Measurements from ENCODE around the gene KBTBD13. TPM values are rescaled to one million over a fixed set of nuclear protein-coding genes. Genes with fewer than 3 reads are reported as not detected.

The KBTBD13 gene
- total and polyA plus RNA-seq, 2 experiments from 2014 or later, result not detected

GRCh38 chr15:65027593-65027992, 49.0 kb upstream of the KBTBD13 start:
- Mint-ChIP-seq H3K27ac (no peak overlapping the region), H3K9me3 (no peaks in the 10 kb centered on the region), H3K36me3 (ENCODE audit: low read depth) (peaks cover 19% of the 10 kb centered on the region), H3K4me1 (peaks cover 9% of the 10 kb centered on the region), H3K27me3 (ENCODE audit: insufficient read depth, low read depth, poor library complexity) (peaks cover 11% of the 10 kb centered on the region), H3K4me3 (peak overlapping the region; percentile 80)
- ATAC-seq, result no peak
- Histone ChIP-seq H3K4me3 (peak overlapping the region; percentile 98; the same call in 1 of the 2 replicates), H4K20me1 (replicated peaks; ENCODE audit: insufficient read depth) (peaks cover 15% of the 10 kb centered on the region), H3K4me1 (ENCODE audit: insufficient read depth) (peaks cover 10% of the 10 kb centered on the region), H3K4me2 (peak overlapping the region; percentile 97), H3K79me2 (replicated peaks; ENCODE audit: insufficient read depth) (peaks cover 15% of the 10 kb centered on the region), H3K27me3 (ENCODE audit: insufficient read depth) (no peaks in the 10 kb centered on the region), H3K27ac (ENCODE audit: low read depth) (no peak overlapping the region), H3K36me3 (ENCODE audit: insufficient read depth) (no peaks in the 10 kb centered on the region), H3F3A (replicated peaks; ENCODE audit: low read depth) (0 out of 2 replicates have a peak, but pooled peaks cover 6% of the 10 kb centered on the region), H2AFZ (no peak overlapping the region), H3K9me2 (ENCODE audit: insufficient read depth) (no peaks in the 10 kb centered on the region)
- no peak for DNase-seq (ENCODE audit: low spot score)
- TF ChIP-seq ZNF331 (CRISPR knock-in tag; IDR thresholded peaks at IDR 0.05; ENCODE audit: low read depth) (no peak), STAT1 (IDR thresholded peaks at IDR 0.05; ENCODE audit: unreplicated experiment) (no peak), REST (IDR thresholded peaks at IDR 0.05; ENCODE audit: unreplicated experiment) (no peak), POLR2AphosphoS5 (IDR thresholded peaks at IDR 0.05; ENCODE audit: low read depth) (no peak), CTCF (conservative IDR thresholded peaks at IDR 0.05; ENCODE audit: low read depth in 2 of 2) (no peak), ZNF462 (CRISPR knock-in tag; IDR thresholded peaks at IDR 0.05) (no peak), EZH2phosphoT487 (IDR thresholded peaks at IDR 0.05; ENCODE audit: unreplicated experiment) (no peak), ZNF114 (CRISPR knock-in tag; IDR thresholded peaks at IDR 0.05) (no peak), ETS1 (IDR thresholded peaks at IDR 0.05) (no peak), JUNB (IDR thresholded peaks at IDR 0.05; ENCODE audit: unreplicated experiment) (no peak), CREB1 (CRISPR knock-in tag; IDR thresholded peaks at IDR 0.05; ENCODE audit: low read depth) (no peak), NANOG (IDR thresholded peaks at IDR 0.05; ENCODE audit: borderline replicate concordance) (no peak), EZH2 (IDR thresholded peaks at IDR 0.05; ENCODE audit: low read depth, unreplicated experiment) (no peak)
